ENCODE results near the gene OSBP2.

OSBP2 gene

GRCh38 chr22:30857791-30858190 lies 163.1 kb downstream of the OSBP2 start:
- no peak for FAIRE-seq

- FAIRE-seq, result no peak
Measured at GRCh38 chr22:30858976-30859713, 164.5 kb downstream of the OSBP2 start.

DNA sequence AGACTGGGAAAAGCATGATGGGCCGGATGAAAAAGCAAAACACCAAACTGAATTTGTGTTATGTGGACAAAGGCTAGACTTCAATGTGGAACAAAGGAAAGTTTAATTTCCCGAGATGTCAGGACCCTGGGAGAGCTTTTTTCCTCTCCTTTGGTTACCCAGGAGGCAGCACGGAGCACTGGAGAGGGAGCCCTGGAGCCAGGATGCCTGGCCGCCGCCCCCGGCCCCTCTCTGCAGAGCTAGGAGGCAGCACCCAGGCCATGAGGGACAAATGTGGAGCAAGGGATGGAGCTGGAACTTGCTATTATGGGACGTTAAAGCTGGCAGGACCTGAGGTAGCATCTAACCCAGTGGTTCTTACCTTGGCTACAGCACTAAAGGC lies 165.0 kb downstream of the OSBP2 start:
- FAIRE-seq, result no peak

DNA sequence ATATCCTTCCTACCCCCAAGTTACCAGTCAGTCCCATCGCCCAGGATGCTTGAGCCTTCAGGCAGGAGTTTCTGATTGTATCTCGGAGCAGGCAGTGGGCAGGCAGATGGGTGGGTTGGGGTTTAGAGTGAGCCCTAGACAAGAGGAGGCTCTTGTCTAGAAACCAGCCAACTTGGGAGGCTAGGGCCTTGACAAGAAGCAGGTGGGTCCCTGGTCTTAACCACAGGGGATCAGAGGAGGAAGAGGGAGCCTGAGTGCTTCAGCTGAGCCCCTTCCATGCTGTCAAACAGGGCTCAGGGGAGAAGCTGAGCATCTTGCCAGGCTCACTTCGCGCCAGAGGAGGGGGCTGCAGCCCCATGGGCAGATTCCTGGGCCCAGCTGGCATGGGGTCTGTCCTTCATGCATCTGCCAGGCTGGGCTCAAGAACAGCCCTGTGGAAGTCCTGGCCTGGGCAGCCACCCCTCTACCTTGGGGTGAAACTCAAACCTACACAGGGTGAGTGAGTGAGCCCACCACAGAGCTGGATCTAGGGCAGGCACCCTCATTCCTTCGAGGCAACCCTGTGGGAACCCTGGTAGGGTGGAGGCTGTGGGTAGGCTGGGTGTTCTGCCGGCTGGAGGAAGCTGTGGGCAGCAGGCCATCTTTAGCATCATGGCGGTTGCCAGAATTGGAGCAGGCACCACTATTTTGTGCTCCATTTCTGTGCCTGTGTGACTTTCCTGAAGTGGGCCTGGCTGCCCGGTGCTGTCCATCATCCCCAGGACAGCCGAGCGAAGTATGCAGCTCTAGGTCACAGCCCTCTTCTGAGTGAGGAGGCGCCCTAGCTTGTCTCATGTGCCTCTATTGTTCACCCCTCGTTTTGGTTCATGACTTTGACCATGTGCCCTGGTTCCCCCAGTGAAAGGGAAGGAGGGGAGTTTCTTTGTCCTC lies 165.8 kb downstream of the OSBP2 start:
- FAIRE-seq, result no peak

DNA sequence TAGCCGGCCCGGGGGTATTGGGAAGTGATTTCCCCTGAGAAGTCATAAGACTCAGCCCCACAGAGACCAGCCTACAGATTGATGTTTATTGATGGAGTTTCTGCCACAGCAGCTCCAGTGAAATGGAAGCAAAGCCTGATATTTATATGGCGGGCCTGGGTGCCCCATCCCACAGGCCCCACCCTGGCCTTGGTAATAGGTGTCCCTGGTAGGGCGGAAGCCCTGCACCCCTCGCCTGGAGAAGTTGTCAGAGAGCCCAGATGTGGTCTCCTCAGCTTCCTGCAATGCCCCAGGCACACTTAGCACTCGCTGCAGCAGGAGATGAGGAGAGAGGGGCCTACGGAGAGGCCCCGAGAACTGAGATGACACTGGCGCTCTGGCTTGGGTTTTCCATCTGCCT lies 166.5 kb downstream of the OSBP2 start:
- no peak for FAIRE-seq

DNA sequence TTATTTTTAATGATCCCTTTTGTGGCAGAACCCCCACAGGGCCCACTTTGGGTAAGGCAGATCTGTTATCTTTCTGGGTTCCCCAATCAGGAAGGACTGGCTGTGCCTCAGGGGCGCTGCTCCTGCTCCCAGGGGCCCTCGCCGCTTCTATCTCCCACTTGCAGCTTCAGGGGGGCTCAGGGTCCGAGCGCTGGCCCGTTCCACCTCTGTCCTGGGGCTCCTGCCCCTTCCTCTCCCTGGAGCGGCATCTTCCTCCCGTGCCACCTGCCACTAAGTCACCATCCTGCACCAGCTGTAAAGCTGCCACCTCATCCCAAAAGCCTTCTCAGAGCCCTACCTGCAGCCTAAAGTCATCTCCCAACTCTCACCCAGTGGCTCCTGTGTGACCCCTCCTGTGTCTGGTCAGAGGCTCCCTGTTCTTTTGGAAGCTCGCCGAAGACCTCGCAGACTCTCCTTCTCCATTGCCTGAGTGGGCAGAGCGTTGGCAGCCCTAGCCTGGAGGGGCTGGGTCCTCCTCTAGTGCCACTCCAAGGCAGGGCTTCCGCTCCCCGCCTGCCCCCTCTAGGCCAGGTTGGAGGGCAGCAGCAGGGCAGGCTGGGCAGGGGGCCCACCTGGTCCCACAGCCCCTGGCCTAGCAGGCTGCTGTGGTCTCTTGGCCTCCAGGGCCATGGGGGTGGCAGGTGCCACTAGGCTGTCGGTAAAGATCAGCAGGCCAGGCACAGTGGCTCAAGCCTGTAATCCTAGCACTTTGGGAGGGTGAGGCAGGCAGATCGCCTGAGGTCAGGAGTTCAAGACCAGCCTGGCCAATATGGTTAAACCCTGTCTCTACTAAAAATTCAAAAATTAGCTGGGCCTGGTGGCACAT lies 167.2 kb downstream of the OSBP2 start:
- no peak for FAIRE-seq

- FAIRE-seq, result no peak
Measured at GRCh38 chr22:30863081-30863833, 168.6 kb downstream of the OSBP2 start.

DNA sequence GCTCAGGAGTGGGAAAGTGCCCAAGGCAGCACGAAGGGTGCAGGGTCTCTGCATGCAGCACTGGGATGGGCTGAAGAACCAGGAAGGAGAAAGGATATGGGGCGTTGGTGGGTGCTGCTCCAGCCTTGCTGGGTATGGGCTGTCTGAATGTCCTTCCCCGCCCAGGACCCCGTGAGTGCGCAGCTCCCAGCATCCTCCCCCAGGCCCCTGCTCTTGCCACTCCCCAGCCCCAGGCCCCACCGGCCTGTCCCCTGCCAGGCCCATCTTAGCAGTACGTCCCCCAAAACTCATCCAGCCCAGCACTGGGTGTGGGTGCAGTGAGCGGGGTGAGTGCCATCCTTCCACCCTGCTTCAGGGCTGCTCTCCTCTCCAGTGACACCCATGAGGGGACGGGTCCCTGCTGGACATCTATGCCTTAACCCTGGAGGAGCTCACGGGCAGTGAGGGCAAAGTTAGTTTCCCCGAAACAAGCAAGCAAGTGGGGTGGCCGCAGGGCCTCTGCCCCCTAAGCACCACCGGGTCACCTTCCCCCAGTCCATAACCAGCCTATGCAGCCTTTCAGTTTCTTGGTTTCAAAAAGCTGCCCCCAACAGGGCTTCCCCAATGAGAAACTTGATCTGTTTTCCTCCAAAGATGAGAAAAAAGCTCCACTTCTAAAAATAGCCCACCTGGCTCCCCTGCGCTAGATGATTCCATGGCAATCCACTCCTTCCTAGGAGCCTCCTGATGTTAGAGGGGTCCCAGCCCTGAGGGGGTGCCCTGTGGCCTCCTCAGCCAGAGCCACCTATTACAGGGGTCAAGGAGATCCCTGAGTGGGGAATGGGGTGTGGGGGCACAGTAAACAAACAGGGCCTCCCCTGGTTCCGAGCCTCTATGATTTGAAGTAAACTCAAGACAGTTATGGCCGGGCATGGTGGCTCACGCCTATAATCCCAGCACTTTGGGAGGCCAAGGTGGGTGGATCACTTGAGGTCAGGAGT lies 170.1 kb downstream of the OSBP2 start:
- FAIRE-seq, result no peak

DNA sequence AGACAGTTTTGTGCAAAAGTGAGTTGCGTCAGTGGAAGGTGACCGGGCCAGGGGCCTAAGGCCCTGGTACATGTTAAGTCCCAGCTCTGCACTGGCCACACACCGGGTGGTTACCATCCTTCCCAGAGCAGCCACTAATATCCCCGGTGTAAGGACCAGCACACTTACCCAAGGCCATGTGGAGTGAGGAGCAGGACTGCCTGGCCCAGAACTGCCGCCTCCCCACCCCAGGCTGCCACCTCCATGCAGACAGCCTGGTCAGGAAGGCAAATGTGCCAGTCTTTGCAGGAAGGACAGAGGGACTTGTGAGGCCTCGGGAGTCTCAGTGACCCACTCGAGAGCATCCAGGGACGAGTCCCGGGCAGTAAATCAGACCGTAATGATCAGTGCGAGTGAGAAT lies 171.0 kb downstream of the OSBP2 start:
- no peak for FAIRE-seq

- FAIRE-seq, result no peak
Measured at GRCh38 chr22:30866216-30866615, 171.5 kb downstream of the OSBP2 start.

DNA sequence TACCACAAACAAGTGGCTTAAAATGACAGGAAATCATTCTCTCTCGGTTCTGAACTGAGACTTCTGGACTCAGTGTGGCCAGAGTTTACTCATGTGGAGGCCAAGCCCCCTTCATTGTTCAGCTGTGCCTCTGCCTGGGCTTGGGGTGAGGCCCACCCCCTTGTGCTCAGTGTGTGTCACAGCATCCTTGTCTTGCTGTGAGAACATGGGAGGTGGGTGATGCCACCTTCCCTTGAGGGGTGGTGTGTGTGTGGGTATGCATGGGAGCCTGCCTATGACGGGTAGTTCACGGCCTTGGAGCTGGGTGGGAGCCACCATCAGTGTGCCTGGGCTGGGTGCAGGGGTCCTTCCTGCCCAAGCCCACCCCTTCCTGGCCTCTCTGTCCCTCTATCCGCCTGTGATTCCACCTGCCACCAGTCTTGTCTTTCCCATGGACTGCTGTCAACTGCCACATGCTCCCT lies 172.2 kb downstream of the OSBP2 start:
- FAIRE-seq, result no peak

- FAIRE-seq, result no peak
Measured at GRCh38 chr22:30867746-30868662, 173.3 kb downstream of the OSBP2 start.

DNA sequence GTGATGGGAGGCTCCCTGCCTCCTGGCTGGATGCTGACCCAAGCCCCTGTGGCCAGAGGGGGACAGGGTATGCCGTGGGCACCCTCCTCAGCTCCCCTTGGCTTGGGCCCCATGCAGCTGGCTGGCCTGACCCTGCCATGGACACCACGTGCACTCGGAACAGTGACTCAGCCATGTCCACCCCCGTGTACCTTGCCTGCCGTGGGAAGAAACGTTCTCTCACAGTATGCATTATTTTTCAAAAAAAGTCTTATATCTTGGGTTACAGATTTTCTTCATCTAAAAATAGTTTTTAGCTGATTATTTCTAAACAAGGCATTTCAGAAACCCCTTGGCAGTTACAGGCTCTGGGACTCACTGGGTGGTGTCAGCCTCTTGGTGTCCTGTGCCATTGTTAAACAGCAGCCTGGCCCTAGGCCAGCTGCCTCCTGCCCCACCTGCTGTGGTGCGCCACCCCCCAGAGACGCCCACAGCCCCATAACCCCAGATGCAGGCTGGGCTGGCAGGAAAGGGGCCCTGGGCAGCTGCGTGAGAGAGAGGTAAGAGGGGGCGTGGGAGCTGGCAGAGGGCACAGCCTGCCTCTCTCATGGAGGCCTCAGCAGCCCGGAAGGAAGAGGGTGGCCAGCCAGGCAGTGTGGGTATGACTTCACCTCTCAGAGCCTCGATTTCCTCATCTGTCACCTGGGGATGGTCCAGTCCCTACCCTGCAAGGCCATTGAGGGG lies 174.2 kb downstream of the OSBP2 start:
- no peak for FAIRE-seq

DNA sequence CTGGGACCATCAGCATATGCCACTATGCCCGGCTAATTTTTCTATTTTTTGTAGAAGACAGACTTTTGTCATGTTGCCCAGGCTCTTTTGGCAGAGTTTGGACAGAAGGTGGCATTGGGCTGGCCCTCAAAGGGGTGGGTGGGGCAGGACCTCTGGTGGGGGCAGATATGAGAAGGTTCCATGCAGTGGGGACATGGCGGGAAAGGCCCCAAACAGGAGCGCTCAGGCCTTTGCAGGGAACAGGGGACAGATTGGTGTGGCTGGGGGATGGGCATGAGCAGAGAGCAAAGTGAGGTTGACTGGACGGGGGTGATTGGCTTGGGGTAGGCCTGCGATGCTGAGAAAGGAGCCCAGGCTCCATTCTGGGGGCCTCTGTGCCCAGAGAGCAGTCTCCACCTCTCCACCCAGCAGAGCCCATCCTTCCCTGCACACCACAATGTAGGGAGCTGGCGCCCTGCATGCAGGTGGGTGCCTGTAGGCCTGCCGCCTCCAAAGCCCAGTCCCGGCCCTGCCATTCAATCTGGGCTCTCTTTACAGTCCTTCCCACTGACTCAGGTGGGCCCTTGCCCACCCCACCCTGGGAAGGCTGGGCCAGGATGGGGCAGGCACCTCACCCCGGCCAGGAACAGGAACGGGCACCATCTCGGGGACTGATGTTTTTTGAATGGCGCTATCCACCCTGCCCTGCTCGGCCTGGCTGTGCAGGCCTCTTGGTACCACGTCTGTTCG lies 175.2 kb downstream of the OSBP2 start:
- no peak for FAIRE-seq

DNA sequence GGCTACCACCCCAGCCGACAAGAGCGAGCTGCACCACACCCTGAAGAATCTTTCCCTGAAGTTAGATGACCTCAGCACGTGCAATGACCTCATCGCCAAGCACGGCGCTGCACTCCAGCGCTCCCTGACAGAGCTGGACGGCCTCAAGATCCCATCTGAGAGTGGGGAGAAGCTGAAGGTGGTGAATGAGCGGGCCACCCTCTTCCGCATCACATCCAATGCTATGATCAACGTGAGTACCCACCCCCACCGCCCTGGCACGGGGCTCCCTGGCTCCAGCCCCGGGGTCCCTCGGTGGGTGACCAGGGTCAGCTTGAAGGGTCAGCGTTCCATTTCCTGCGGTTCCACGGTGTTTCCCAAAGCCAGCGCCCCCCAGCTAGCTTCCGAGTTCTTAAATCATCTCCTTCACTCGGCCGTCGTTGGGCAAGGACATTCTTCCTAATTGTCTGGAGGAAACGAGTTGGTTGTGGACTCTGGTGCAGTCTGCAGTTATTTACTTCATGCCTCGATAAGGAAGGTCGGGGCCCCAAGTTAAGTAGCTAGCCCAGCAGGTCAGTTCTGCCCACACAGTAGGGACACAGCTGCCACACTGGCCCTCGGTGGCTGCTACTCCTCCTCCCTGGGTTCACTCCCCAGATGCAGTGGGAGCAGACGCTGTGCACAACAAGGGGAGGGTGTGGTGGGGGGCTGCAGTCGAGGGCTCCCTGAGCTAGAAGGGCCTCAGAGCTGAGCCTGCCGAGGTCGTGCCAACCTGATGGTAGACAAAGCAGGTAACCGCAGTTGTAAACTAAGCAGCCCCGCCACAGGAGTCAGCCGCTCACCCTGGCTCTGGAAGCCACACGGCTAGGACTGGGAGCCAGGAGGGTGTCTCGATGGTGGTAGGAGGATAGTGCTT lies 176.0 kb downstream of the OSBP2 start:
- FAIRE-seq, result no peak

GRCh38 chr22:30871391-30872284 lies 177.0 kb downstream of the OSBP2 start:
- no peak for FAIRE-seq
